ENCODE data around the gene TM7SF2.
"Not testable (repeated sequence)": the region's sequence is repeated elsewhere in the genome, so short reads cannot be mapped to it uniquely, and the experiment has no call there.

TM7SF2 gene

DNA sequence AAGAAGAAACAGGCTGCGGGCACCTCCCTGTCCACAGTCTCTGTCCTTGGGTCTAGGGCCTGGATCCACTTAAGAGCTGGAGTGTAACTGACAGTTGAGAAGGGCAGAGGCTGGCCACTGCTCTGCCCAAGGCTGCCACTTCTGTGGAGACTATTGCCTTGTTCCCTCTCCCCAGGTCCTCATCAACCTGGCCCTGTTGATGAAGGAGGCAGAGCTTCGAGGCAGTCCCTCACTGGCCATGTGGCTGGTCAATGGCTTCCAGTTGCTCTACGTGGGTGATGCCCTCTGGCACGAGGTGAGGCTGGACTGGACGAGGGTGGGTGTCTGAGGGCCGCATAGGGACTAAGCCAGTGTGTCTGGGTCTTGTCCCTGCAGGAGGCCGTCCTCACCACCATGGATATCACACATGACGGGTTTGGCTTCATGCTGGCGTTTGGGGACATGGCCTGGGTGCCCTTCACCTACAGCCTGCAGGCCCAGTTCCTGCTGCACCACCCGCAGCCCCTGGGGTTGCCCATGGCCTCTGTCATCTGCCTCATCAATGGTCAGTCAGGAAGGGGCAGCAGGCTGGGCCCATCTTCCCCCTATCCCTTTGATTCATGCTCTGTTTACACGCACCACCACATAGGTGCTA is 3.0 kb downstream of the TM7SF2 start:
- DNase-seq (ENCODE audit: low read depth in 1 of 2, low spot score in 1 of 2): no peak

DNA sequence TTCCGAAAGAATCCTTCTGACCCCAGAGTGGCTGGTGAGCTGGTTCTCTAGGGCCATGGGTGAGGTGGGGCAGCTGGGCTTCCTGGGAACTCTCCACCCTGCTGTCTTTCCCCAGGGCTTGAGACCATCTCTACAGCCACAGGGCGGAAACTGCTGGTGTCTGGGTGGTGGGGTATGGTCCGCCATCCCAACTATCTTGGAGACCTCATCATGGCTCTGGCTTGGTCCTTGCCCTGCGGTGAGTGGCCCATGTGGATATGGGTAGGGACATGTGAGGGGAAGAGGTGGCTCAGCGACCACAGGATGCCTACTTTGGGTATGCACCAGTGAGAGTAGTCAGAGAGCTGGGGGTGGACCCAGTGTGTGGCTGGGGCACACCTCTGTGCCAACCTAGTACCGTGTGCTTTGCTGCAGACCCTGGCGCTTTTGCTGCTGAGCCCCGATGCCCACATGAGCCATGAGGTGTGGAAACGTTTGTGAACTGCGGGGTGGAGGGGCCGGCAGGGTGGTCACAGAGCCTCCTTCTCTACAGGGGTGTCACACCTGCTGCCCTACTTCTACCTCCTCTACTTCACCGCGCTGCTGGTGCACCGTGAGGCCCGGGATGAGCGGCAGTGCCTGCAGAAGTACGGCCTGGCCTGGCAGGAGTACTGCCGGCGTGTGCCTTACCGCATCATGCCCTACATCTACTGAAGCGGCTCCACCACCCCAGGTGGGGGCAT is 3.9 kb downstream of the TM7SF2 start:
- no peak for DNase-seq (ENCODE audit: low read depth in 1 of 2, low spot score in 1 of 2)

DNA sequence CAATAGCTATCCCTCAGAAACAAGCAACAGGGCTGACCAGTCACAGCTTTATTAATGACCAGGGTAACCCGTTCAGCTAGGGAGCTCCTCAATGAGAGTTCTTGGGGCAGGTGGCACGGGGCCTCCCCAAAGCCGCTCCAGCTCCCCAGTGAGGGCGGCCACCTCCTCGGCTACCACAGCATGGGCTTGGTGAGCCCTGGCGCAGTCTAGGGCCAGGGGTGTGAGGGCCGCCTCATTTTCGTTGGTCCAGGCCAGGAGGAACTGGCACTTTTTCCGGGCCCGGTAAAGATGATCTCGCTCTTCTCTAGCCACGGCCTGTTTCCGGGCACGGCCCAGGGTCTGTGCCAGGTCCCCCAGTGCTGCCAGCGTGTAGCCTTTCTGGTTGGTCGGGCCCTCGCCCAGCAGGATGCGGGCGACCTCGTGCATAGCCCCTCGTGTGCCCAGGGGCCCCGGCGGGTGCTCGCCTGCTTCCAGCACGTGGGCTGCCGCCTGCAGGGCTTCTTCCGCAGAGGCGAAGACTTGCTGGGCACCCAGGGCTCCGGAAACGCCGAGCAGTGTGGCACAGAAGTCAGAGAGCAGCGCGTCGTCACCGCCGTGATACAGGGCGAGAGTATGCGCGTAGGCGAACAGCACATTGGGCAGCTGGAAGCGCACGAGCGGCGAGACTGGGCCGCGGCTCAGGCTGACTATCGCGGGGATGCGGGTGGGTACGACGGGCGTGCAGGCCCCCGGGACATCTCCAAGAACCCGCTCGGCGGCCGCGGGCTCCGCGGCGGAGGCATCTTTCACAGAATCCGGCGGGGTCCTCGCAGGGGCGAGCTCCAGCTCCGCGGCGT is 4.9 kb downstream of the TM7SF2 start:
- DNase-seq (ENCODE audit: low read depth in 1 of 2, low spot score in 1 of 2): no peak

DNA sequence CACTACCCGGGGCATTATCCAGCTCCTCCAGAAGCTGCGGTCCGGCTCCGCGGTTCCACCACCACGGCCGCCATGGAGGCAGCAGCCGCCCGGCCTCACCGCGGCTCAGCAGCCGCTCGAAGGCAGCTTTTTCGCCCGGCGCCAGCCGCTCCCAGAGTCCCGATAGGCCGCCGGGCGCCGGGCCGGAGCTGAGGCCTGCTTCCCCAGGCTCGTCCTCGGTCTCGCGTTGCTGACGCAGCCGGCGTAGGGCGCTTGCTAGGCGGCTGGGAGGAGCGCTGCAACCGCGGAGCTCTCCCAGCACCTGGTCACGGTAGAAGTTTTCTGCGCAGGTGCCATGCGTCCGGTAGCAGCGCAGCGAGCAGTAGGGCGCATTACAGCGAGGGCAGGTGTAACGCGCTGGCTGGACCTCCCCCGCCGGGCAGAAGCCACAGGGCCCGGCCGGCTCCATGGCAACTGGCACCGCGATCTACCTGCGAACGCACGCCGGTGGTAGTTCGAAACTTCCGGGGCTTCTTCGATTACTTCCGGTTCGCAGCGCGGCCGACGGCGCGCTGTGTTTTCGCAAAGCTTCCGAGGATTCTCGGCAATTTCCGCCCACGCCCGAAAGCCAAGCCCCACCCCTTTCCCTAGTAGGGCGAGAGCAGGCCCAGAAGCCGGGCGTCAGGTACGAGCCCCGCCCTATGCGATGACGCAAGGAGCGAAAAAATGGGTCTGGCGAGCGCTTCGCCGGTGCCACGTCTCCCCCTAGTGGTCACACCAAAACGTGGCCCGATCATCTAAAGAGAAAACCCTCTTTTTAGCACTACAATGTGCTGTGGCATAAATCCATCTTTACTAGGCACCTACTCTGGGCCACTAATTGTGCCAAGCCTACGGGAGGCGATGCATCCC is 5.8 kb downstream of the TM7SF2 start, which contains the start of gene ZNHIT2:
ZNHIT2 (minus strand) TSS at position 496 of the 891 bp plus-strand sequence; CDS start at position 448, 48 bp downstream.
- DNase-seq (ENCODE audit: low read depth in 1 of 2, low spot score in 1 of 2): peak; percentile 100

DNA sequence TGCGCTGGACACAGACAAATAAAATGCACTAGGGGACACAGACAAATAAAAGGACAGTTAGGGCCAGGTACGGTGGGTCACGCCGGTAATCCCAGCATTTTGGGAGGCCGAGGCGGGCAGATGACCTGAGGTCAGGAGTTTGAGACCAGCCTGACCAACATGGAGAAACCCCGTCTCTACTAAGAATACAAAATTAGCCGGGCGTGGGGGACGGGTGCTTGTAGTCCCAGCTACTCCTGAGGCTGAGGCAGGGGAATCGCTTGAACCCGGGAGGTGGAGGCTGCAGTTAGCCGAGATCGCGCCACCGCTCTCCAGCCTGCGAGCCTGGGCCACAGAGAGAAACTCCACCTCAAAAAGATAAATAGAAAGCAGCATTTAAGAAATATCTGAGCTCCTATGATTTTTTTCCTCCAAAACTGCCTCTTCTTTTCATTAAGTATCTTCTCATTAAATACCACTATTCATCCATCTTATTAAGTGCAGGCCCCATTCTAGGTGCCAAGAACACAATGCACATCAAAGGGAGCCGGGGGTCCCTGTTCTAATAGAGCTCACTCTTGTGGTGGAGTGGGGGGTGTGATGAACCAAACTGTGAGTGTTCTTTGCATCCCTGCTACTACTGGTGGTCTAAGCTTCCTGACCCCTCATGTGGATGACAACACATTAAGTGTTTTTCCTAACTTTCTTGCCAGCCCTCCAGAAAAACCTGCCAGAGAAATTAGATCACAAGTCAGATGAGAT is 6.6 kb downstream of the TM7SF2 start:
- DNase-seq (ENCODE audit: low read depth in 1 of 2, low spot score in 1 of 2): no peak

DNA sequence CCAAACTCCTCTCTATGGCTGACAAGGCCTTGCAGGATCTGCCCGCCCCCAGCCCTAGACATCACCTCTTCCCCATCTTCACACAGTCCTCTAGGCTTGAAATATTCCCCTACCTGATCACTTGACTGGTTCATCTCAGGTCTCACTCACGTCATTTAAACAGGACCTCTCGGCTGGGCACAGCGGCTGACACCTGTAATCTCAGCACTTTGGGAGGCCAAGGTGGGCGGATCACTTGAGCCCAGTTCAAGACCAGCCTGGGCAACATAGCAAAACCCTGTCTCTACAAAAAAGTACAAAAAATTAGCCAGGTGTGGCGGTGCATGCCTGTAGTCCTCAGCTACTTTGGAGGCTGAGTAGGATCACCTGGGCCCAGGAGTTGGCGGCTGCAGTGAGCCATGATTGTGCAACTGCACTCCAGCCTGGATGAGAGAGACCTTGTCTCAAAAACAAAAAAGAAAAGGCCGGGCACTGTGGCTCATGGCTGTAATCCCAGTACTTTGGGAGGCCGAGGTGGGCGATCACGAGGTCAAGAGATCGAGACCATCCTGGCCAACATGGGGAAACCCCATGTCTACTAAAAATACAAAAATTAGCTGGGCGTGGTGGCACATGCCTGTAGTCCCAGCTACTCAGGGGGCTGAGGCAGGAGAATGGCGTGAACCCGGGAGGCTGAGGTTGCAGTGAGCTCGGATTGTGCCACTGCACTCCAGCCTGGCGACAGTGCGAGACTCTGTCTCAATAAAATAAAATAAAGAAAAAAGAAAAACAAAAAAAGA is 7.4 kb downstream of the TM7SF2 start:
- DNase-seq (ENCODE audit: low read depth in 1 of 2, low spot score in 1 of 2): not testable (repeated sequence)

DNA sequence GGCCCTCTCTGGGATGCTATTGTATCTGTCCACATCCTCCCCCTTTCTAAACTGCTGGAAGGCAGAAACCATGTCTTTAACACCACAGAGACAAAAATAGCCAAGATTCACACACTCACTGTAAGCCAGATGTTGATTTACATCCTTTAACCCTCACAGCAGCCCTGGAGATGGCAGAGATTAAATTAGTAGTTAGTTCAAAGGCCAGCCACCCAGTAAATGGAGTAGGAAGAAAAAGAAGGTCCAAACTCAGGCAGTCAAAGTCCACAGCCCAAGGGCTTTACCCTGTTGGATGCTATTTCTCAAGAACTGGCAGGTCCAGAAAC is 8.0 kb downstream of the TM7SF2 start:
- DNase-seq (ENCODE audit: low read depth in 1 of 2, low spot score in 1 of 2): no peak

DNA sequence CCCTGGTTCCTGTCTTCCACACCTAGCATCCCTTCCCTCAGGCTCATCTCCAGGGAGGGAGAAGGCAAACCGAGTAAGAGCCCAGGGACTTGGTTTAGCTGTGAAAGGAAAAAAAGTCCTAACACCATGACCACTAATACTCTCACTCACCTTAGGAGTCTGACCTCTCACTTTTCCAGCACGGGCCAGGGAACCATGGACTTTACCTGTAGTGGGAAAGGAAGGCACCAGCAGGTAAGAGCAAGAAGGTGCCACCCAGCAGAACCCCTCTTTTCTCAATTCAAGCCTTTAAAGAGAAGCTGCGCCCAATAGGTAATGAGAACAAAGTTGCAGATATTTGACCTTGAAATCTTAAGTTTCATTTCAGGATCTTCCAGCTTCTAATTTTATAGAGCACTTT is 9.2 kb downstream of the TM7SF2 start:
- DNase-seq (ENCODE audit: low read depth in 1 of 2, low spot score in 1 of 2): no peak

DNA sequence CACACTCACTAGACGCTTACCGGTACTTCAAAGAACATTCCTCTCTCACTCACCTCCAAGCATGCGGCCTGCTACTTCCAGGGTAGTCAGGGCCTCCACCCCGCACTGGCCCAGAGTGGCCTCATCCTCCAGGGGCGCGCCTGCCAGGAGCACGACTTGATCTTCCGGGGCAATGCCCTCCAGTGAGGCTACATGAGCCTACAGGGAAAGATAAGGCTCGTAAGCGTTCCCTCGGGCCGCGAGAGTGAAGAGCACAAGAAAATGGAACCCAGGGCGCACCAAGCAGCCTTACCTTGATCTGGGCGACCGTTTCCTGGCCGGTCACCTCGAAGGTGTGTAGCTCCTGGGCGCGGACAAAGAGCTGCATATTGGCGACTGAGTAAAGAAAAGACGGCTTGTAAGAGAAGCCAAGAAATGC is 9.8 kb downstream of the TM7SF2 start:
- no peak for DNase-seq (ENCODE audit: low read depth in 1 of 2, low spot score in 1 of 2)

DNA sequence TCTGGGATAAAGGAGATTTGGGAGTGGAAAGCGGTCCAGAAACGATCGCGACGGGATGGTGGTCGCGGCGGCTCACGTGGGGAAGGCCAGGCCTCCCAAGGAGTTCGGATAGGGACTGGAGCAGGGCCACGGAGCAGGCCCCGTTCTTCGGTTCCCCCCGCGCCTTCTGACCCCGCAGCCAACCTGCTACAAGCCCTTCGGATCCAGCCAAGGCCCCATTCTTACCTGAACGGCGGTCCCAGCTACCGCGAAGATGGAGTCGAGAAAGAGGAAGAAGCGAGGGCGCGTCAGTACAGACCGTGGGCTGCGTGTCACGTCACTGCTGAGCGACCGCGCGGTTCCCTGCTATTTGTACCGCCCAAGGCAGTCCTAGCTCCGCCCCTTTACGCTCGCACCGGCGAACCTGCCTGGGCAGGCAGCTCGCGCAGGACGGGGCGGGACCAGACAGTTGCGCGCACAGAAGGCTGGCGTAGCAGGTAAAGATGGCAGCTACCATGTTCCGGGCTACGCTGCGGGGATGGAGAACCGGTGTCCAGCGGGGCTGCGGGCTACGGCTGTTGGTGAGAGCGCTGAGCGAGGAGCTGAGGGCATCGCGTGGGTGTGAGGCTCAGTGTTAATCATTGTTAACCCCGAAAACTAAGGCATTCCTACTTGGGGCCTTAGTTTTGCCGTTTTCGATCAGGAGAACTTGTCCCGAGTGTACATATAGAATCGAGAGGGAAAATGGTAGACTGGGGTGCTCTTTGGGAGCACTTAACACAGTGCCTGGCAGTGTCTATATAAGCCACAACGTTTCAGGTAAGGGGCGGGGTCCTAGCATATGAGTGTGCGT is 10.4 kb downstream of the TM7SF2 start, which contains the start of the genes FAU and MRPL49:
FAU (minus strand) TSS at position 270 of the 832 bp plus-strand sequence. CDS start 321 bp downstream, outside the sequence.
MRPL49 (plus strand) TSS at position 457 of the 832 bp plus-strand sequence; CDS start at position 483, 26 bp downstream.
- peak; percentile 94 to 99 for DNase-seq (ENCODE audit: low read depth in 1 of 2, low spot score in 1 of 2)

DNA sequence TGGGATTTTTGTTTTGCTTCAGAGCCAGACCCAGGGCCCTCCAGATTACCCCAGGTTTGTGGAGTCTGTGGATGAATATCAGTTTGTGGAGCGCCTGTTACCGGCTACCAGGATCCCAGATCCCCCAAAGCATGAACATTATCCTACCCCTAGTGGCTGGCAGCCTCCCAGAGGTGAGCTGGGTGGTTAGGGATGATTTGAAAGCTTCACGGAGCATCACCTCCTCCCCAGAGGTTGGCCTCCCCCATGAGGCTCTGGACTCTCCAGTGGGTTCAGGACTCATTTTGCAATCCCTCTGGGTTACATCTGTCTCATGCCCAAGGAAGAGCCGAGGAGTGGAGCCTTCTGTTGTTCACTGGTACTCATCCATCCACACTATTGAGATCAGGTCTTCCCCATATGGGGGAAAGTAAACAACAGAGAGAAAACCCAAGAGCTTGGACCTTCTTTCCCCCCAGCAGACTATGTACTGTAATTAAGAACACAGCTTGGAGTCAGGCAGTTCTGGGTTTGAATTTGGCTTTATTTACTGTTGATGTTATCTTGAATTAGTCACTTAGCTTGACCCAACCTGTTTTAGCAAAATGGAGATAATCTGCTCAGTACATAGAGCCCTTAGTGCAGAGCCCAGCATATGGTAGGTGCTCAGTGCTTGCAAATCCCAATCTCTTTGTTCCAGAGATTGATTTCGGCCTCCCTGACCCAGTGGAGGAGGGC is 13.0 kb downstream of the TM7SF2 start:
- DNase-seq (ENCODE audit: low read depth in 1 of 2, low spot score in 1 of 2): no peak

DNA sequence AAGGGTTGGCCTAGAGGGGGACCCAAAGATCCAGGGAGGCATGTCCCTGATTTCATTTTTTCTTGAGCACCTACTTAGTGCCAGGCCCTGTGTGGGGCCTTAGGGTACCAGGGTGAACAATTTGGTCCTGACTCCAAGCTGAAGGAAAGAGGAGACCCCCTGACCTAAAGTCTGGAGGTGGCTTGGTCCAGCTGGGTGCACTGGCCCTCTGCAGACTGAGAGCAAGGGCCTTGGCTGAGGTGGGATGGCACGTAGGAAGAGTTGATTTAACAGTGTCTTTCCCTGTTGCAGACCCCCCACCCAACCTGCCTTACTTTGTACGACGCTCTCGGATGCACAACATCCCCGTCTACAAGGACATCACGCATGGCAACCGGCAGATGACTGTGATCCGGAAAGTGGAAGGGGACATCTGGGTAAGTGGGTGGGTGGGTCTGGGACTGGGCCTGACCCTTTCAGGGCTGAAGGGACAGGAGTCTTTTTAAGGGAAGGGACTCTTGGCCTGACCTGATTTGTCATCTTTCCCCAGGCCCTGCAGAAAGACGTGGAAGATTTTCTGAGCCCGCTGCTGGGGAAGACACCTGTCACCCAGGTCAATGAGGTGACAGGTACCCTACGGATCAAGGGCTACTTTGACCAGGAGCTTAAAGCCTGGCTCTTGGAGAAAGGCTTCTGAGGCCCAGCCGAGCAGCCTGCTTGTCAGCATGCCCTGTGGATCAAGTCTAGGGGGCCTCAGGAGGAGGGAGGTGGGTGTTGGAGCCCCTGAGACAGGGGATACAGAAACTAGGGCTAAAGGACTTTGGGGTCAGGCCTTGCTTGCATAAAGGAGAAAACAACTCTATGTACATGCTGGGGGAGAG is 13.8 kb downstream of the TM7SF2 start:
- DNase-seq (ENCODE audit: low read depth in 1 of 2, low spot score in 1 of 2): no peak

DNA sequence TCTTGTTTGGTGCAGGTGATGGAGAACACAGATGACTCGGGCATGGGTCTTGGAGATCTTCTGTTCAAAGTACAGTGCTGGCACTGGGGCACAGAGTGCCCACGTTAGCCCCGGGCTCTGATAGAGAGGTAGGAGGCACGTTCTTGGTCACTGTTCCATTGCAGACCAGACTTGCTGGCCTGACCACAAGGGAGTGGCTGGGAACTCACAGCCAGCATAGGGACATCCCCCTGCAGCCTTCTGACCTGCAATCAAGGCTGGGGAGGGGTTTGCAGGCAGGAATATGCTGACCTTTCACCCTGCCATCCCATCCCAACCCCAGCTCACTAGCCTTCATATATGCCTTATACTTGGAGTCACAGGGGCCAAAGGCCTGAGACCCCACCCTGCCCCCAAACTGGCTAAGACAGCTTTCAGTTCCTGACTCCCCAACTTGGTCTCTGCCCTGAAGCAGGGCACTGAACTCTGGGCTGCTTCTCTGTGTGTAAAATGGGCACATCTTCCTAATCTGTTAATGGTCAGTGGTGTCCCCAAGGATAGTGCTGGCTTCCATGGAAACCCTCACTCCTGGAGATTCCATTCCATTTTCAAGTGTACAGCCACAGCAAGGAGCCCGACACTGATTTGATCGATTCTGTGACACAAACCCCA is 15.1 kb downstream of the TM7SF2 start:
- DNase-seq (ENCODE audit: low read depth in 1 of 2, low spot score in 1 of 2): no peak

DNA sequence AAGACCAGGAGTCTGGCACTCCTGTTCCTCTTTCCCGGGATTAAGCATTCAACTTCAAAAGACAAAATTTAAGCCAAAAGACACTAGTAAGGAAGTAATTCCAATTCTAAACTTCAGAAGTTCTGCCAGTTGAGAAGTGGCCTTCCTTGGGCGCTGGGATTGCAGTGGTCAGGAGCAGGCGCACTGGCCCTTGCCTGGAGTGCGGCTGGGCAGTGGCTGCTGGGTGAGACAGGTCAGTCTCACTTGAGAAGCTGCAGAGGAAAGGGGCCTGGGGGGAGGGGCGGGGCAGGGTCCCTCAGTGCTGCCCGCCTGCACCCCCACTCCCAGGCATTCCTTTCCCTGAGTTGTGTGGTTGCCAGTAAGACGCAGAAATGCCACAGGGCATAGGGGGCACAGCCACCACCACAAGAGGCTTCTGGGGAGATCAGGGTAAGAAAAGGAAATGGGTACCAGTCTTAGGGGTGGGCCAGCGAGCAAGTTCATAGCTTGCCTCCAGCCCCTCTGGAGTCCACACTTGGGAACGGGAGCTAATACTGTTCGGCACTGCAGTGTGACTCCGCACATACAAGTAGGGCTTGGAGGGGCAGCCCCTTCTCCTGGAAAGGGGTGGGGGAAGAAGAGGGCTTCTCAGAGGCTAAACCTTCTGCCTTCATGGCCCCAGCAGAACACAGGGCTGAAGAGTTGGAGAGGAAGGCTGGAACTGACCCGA is 16.0 kb downstream of the TM7SF2 start:
- DNase-seq (ENCODE audit: low read depth in 1 of 2, low spot score in 1 of 2): no peak
